GM18861 (cell line): Measurements from ENCODE around the gene INHBB.
"Not testable (repeated sequence)": the region's sequence is repeated elsewhere in the genome, so short reads cannot be mapped to it uniquely, and the experiment has no call there.

Experiments
- ATAC-seq: cut with Tn5 transposase; IDR thresholded peaks from one replicate; pipeline ENCODE4 v1.9.1; 2021; ENCODE audit not compliant: unreplicated experiment

The INHBB gene

GRCh38 chr2:120346026-120346666 lies at the start of gene INHBB:
Gene INHBB, plus strand, starts transcription at chr2:120346136. Its CDS starts 53 bp downstream, at chr2:120346189.
- no peak for ATAC-seq

DNA sequence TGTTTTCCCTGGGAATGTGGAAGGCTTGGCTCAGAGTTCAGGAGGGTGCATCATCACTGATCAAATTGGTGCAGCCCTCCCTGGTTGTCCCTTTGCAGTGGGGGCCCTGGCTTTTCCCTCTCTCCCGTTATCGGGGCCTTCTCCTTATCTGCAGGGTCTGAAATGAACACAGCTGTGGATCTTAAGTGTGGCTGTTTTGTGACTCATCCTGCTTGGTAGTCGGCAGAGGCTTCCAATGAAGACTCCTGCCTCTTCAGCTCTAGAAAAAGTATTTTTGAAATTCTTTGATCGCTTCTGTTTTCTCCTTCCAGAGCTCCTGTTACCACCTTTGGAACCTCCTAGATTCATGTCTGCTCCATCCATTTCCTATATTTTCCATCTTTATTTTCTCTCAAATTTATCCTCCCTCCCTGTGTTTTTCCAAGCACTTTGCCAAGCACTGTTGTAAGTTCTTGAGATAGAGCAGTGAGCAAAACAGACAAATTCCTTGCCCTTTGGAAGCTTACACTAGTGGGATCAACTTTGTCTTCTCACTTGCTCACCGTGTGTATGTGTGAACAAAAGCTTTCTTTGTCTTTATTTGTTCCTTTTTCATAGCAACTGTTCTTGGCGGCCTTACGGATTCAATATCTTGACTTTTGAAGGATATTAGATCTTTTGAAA lies 47.6 kb upstream of the INHBB start:
- no peak for ATAC-seq

- no peak for ATAC-seq
Observed at GRCh38 chr2:120299004-120299403, 46.9 kb upstream of the INHBB start.

DNA sequence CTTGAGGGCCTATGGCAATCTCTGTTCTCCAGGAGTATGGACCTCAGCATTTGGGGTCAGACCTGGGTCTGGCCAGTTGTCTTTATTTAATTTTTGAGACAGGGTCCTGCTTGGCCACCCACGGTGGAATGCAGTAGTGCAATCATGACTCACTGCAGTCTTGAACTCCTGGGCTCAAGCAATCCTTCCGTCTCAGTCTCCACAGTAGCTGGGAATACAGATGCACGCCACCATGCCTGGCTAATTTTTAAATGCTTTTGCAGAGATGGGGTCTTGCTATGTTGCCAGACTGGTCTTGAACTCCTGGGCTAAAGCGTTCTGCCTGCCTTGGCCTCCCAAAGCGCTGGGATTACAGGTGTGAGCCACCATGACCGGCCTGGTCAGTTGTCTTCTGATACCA lies 46.4 kb upstream of the INHBB start:
- no peak for ATAC-seq

- no peak for ATAC-seq
Observed at GRCh38 chr2:120300385-120300784, 45.6 kb upstream of the INHBB start.

DNA sequence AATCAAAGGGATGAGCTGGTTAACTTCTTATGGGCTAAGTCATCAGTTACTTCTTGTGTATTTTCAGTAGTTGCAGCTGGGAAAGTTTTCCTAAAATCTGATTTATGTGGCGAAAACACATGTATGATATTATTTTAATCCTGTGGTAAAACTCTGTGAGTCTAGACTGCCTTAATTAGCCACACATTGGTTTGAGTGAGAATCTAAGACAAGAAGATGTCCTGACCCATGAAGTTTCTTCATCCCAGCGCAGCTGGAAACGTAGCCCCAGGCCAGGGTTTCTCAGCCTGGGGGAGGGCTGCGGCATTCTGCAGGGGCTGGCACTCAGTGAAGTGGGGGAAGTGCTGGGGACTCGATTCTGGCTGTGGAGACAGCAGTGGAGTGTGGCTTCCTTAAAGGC lies 44.7 kb upstream of the INHBB start:
- ATAC-seq = no peak

DNA sequence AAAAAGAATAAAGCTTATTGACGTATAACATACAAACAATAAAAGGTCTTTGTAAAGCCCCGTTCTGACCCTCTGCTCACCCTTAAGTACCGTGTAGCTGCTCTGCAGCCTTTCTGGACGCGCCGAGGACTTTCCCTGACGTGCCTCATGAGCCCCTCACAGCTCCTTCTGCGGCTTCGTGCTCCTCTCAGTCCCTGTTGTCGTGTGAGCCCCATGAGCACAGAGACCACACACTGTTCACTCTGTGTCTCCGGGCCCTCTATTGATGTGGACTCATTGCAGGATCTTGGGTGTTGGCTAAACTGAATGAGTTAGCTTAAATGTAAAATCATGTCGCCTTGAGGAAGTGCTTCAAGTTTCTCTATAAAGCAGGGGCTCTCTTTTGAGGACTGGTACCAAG lies 43.6 kb upstream of the INHBB start:
- ATAC-seq = no peak

DNA sequence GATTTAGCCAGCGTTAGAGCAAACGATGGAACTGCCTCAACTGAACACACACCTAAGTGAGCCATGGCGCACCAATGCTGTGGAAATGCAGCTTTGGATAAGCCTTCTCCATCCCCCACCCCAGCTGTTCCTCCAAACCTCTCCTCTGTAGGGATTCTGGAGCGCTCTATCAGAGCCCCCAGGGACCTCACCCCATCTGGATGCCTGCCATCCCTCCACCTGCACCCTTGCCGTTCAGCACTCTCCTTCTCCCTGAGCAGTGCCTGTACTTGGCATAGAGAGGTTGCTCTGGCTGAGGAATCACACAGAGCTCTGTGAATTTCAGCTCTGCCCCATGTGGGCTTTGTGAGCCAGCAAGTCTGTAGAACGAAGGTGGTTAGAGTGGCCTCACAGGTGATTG lies 42.8 kb upstream of the INHBB start:
- ATAC-seq = no peak

DNA sequence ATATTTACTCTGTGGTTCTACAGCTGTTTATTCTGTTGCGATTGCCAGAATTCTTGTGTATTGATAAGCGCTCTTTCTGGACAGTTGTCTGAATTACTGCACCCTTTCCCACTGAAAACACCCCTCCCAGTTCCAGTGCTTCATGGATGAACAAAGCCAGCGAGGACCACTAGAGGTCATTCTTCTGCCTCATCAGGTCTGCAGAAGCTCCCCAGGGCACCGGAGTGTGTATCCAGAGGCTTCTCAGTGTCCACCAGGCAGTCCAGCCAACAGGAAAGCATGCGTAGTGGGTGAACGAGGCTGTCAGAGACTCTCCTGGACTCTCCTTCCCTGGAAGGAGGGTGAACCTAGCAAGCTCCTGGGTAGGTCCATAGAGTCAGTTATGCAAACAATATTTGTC lies 40.6 kb upstream of the INHBB start:
- no peak for ATAC-seq

DNA sequence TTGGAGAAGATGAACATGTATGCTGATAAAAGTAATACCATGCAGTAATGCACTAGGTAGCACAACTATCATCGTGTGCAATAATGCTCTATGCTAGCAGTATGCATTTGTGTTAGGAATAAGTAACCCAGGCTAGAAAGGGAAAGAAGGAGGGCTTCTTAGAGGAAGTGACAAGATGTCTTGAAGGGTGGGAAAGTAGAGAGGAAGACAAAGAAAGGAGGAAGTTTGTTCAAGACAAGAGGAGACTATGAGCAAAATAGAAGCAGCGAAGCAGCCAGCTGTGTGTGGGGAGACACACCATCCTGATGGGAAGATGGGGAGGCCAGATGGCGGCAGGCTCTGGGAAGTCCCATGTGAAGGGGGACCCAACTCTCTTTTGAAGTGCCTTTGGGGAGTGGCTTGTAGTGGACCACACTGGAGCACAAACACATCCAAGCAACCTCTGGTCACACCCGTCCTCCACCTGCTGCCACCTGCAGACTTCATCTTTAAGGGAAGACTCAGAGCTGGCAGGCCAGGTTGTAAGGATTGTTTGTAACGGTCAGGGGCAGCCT lies 39.9 kb upstream of the INHBB start:
- ATAC-seq = no peak

DNA sequence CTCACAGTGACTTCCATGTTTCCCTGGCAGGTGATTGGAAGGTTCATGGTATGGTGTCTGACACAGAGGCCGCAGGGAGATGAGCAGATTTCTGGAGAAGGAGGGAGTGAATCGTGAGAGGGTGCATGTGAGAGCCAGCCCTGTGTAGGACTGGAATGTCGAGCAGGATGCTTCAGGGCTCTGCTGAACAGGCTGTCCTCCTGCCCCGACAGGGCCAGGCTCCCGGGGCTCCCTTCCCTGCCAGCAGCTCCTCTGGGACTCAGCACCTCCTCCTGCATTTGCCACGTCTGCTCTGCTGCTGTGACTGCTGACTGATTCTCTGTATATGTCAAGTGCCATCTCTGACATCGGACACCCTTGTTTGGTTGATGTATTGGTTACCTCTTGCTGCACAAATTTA lies 38.5 kb upstream of the INHBB start:
- no peak for ATAC-seq

GRCh38 chr2:120308038-120308910 lies 37.7 kb upstream of the INHBB start:
- peak; percentile 50 for ATAC-seq

GRCh38 chr2:120310136-120310535 lies 35.8 kb upstream of the INHBB start:
- ATAC-seq = no peak

DNA sequence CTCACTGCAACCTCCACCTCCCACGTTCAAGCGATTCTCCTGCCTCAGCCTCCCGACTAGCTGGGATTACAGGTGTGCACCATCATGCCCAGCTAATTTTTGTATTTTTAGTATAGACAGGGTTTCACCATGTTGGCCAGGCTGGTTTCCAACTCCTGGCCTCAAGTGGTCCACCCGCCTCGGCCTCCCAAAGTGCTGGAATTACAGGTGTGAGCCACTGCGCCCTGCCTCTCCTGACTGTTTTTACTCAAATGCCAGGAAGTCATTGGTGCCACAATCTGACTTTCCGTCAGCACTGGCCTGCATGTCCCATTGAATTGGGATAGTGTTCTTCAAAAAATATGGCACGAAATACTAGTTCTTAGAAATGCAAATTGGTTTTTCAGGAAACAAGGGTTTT lies 35.1 kb upstream of the INHBB start:
- not testable (repeated sequence) for ATAC-seq

GRCh38 chr2:120312076-120312475 lies 33.9 kb upstream of the INHBB start:
- ATAC-seq = no peak

DNA sequence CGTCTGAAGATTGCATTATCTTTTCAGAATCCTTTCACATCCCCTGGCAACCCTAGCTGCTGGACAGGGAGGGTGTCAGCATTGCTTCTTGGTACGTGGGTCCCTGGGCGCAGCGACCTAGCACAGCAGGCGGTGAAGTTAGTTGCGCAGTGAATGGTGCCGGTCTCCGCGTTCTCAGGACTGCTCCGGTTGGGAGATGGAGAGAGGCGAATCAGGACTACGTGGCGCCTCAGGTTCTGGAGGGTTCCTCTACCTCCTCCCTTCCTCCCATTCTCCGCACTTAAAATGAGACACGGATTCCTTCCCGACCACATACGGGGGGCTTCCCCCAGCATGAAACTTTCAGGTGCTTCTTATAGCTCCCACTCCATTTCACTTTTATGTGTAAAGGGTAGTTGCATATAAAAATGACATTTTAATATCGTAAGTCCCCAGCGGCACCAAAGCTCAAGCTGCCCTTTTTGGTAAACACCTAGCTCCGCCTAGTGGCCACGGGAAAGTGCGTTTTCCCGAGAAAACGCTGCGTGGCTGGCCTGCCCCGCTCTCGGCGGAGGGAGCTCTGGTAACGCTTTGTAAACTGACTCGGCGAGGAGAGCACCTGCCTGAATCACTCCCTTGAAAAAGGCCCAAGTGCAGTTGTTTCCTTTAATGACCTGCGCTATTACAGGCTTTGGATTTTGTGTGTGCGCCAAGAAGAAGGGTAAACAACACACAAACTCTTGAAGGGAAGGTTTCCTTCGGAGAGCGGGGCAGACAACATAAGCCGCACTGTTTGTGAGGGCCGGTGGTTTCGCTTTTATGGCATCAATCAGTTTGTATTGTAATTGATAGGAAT lies 32.9 kb upstream of the INHBB start:
- peak; percentile 35 for ATAC-seq

DNA sequence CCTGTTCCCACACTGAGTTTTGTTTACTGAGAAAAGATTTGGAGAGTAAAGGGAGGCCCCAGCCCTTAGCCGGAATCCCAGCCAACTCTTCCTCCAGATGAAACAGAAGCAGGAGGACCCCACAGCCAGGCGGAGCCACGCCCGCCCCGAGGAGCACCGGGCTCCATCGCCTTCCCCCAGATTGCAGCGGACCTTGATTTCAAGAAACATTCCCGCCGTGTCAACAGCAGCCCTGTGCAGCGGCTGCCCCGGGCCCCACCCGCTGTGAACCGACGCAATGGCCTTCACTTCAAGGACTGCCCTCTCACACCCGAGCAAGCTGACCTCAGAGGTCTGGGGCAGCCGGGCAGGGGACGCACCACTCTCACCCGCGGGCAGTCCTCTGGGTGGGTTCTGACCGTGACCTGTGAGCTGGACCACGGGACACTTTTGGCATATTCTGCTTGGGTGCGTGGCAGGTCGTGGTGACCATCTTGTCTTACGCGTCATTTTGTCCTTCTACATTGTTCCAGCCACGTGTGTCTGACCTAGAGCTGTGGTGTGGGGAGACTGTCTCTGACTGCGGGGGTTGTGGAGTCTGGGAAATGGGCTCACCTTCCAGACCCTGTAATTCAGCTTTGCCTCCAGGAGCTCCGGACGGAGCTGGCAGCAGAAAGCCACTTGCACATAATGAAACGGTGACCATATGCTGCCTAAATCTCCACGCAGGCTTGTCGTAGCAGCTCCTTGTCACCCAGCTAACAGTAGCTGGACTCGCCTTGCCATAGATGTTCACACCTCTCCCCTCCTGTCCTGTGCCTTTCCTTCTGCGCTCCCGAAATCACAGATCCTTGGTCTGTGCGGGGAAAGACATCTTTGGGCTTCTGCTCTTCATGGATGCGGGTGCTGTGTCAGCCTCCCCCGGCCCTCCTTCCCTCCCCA lies 32.0 kb upstream of the INHBB start:
- no peak for ATAC-seq

- ATAC-seq = no peak
Observed at GRCh38 chr2:120314690-120315366, 31.1 kb upstream of the INHBB start.

DNA sequence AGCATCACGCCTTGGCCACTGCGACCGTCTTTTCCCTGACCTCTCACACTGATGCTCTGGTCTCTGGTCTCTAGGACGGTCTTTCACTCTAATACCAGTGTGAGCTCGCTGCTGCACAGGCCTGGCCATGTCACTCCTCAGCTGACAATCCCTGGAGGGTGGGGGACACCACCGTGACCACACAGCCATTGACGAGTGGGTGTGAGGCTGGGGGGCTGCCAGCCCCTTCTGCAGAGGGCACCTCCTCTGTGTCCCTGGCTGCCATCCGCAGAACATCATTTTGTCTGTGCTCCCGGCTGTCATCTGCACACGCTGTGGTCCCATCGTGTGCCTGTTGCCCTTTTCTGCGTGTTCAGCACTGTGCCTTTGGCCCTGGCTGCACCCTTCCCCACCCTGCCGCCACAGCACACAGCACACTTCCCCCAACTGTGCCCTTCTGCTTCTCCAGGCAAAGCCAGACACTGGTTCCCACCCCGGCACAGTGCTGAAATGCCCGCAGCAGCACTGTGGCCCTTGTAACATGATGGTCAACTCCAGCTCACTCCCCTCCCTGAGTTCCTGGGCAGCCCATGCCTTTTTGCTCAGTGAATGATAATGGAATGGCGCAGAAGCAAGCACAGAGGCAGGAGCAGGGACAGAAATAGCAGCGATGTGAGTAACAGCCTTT lies 30.4 kb upstream of the INHBB start:
- ATAC-seq = no peak
